Psoas muscle (tissue), 8 donors: ENCODE measurements around the gene APOBEC3H. TPM values are rescaled to one million over a fixed set of nuclear protein-coding genes. Genes with fewer than 3 reads are reported as not detected.

Experiments
- ATAC-seq, 4 donors: fragments of 200-7000 bp; cut with Tn5 transposase; one replicate each; pipeline ENCODE4 v1.9.1; 2020; ENCODE audit warnings: moderate library complexity in 3 of 4, mild to moderate bottlenecking in 2 of 4
- DNase-seq, 2 donors: peaks; one replicate each; pipeline ENCODE4 v3.0.0-alpha.2; 2020
- H3K27ac ChIP-seq: fragments of 200-600 bp; one replicate; pipeline ENCODE4 v1.8.0; 2022
- H3K27me3 ChIP-seq, 3 donors: fragments of 200-600 bp in 1 of 3; one replicate each; pipeline versions ENCODE4 v1.6.1 to v1.8.0; 2013 to 2022; ENCODE audit warnings: low read length in 2 of 3, mild to moderate bottlenecking in 2 of 3, moderate library complexity in 1 of 3; ENCODE audit not compliant: insufficient read depth in 3 of 3
- H3K36me3 ChIP-seq, 2 donors: fragments of 200-600 bp in 1 of 2; one replicate each; pipeline versions ENCODE4 v1.6.1 to v1.8.0; 2013 to 2022; ENCODE audit warnings: low read depth in 1 of 2, mild to moderate bottlenecking in 1 of 2, moderate library complexity in 1 of 2; ENCODE audit not compliant: insufficient read depth in 1 of 2
- H3K4me1 ChIP-seq: fragments of 200-600 bp; one replicate; pipeline ENCODE4 v1.8.0; 2022
- H3K4me3 ChIP-seq: fragments of 200-600 bp; one replicate; pipeline ENCODE4 v1.8.0; 2022; ENCODE audit warnings: mild to moderate bottlenecking
- H3K9me3 ChIP-seq: fragments of 200-600 bp; one replicate; pipeline ENCODE4 v1.8.0; 2022
- WGBS, 3 donors: extraction: QIAGEN DNeasy Blood & Tissue Kit; methylation state at CpG; one replicate each; pipeline versions ENCODE4 v1.1.6 to v1.1.7; 2013; 5-methylcytosine and 5-hydroxymethylcytosine counted together
- intact Hi-C, 2 donors: fragments of 100-400 bp; cut with DNase I; formaldehyde crosslinking; loops; one replicate each; pipeline versions ENCODE4 v1.11.0 to v1.14.2; 2022
- polyA plus RNA-seq, 3 donors: library from polyadenylated mRNA; stranded (reverse); fragments of 200-250 nt; gene quantifications; one replicate each; pipeline ENCODE4 v1.2.3, GENCODE V29; 2013
- total RNA-seq, 4 donors: library from RNA; stranded (reverse); fragmentation: NEBNext Ultra II Directional in 2 of 4; extraction: Animal tissue kit (Norgen Biotek cat#: 25700) in 2 of 4; gene quantifications; one replicate each; pipeline versions ENCODE4 v1.2.1 to v1.2.4, GENCODE V29; 2021 to 2023
- TF ChIP-seq, protein P1 (sequence below): fragments of 200-600 bp; IDR thresholded peaks from one replicate; pipeline ENCODE4 v1.8.0; 2022; ENCODE audit warnings: antibody characterized with exemption
- donor health status: healthy with polysubstance abuse.
- donor health status: DM: no; HTN: no; CAD: no; lungs with moderate emphysema.
- donor health status: Bipolar disorder and iron deficiency.
- donor health status: healthy.
- donor health status: DM: yes; HTN: yes; CAD: no.
- donor health status: DM: no; HTN: no; CAD: no.
- donor health status: DM: no; HTN: no; CAD: no.
- donor health status: DM: yes; HTN: yes; CAD: no.

Gene APOBEC3H
- total and polyA plus RNA-seq, 7 donors: 0.12 TPM; not detected in 6

DNA sequence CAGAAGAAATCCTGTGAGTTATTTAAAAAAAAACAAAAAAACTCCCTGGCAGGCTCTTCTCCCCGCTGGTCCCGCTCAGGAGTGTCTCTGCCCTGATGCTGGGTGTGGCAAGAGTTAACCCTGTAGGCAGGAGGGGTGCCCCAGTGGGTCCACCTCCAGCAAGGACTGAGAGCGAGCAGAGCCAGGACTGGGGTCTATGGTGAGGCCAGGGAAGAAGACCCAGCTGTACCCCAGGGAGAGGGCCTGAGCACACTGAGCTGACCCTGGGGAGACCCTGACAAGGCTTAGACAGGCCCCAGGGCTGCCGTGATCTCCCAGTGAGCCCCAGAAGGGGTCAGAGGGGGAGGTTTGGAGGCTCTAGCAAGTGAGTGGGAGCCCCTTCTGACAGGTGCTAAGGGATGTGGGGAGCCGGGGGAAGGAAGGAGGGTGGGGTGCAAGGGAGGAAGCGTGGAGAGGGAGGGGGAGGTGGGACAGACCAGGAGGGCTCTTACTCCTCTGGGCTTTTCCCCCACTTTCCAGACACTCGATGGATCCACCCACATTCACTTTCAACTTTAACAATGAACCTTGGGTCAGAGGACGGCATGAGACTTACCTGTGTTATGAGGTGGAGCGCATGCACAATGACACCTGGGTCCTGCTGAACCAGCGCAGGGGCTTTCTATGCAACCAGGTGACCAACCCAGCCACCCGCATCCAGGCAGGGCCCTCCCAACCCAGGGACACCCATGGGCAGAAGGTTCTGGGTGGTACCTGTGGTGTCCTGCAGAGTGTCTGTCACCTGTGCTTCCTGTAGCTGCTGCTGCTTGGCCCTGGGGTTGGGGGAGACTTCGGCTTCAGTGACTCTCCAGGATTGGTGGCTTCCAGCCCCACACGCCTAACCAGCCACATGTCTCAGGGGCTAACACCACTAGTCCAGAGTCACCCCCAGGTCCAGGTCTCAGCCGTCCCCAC lies 13.6 kb upstream of the APOBEC3H start:
- H3K27ac ChIP-seq: no peak overlapping the region
- no peaks in the 10 kb centered on the region for H3K9me3 ChIP-seq
- intact Hi-C loops: loop anchor here (5.0 to 10.0 kb wide), 2 partner anchors 129 to 1919 kb away; partner anchors contain the start of gene APOBEC3A (in 1 of the 2)
- no peaks in the 10 kb centered on the region for H3K4me1 ChIP-seq
- no peaks in the 10 kb centered on the region for H3K36me3 ChIP-seq
- WGBS, 3 donors: 82 to 87% (median 83%) methylated on average over 13 to 14 of the region's 14 CpGs
- peak in 1 of 2 donors; percentile 46 for DNase-seq
- ATAC-seq: no peak
- no peaks in the 10 kb centered on the region for H3K27me3 ChIP-seq
- no peak overlapping the region for H3K4me3 ChIP-seq
- TF ChIP-seq, protein P1, sequence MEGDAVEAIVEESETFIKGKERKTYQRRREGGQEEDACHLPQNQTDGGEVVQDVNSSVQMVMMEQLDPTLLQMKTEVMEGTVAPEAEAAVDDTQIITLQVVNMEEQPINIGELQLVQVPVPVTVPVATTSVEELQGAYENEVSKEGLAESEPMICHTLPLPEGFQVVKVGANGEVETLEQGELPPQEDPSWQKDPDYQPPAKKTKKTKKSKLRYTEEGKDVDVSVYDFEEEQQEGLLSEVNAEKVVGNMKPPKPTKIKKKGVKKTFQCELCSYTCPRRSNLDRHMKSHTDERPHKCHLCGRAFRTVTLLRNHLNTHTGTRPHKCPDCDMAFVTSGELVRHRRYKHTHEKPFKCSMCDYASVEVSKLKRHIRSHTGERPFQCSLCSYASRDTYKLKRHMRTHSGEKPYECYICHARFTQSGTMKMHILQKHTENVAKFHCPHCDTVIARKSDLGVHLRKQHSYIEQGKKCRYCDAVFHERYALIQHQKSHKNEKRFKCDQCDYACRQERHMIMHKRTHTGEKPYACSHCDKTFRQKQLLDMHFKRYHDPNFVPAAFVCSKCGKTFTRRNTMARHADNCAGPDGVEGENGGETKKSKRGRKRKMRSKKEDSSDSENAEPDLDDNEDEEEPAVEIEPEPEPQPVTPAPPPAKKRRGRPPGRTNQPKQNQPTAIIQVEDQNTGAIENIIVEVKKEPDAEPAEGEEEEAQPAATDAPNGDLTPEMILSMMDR: no peak

DNA sequence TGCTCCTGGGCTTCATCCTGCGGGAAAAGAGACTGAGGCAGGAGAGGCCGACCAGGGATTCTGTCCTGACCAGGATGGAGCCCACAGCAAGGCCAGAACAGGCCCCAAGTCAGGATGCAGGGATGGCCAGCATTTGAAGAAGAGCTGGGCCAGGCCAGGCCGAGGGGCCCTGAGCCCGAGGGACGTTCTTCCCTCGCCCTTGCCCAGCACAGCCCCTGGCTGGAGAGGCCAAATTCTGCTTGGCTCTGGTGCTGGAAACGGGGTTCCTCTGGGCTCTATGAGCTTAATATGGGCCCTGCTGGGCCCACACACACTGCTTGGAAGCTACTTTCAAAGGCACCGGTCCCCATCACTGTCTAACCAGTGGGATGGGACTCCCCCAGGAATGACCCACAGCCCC lies 12.4 kb upstream of the APOBEC3H start:
- no peaks in the 10 kb centered on the region for H3K9me3 ChIP-seq
- no peak overlapping the region for H3K4me3 ChIP-seq
- TF ChIP-seq, protein P1: no peak
- H3K36me3 ChIP-seq: no peaks in the 10 kb centered on the region
- no peaks in the 10 kb centered on the region for H3K4me1 ChIP-seq
- H3K27me3 ChIP-seq: peaks cover 0 to 3% (median 0%) of the 10 kb centered on the region in 3 donors
- ATAC-seq: no peak
- no peak overlapping the region for H3K27ac ChIP-seq
- intact Hi-C loops: loop anchor here (5.0 to 10.0 kb wide), 2 partner anchors 130 to 1918 kb away; partner anchors contain the start of gene APOBEC3A (in 1 of the 2)
- DNase-seq: peak in 1 of 2 donors; percentile 36
- WGBS, 3 donors: 81 to 92% (median 90%) methylated on average over 8 of the region's 8 CpGs

DNA sequence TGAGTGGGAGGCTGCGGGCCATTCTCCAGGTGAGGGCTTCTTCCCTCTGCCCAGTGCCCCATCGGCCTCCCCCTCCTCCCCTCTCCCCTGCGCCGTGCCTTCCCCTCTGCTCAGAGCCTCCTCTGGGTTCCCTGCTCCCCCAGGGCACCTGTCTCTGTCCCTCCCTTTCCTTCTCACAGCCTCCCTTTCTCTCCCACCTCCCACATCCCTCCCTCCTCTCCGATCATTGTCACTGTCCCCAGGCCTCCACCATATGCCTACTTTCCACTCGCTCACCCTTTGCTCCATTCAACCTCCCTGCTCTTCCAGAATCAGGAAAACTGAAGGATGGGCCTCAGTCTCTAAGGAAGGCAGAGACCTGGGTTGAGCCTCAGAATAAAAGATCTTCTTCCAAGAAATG lies 9.9 kb upstream of the APOBEC3H start:
- DNase-seq (peak in 1 of 2 donors; percentile 35), ATAC-seq (no peak)
- no peak overlapping the region for H3K27ac ChIP-seq
- peaks cover 0 to 15% (median 0%) of the 10 kb centered on the region in 3 donors for H3K27me3 ChIP-seq
- no peaks in the 10 kb centered on the region for H3K9me3 ChIP-seq
- TF ChIP-seq, protein P1: no peak
- 76 to 89% (median 82%) methylated on average over 6 of the region's 6 CpGs for WGBS, 3 donors
- H3K36me3 ChIP-seq: no peaks in the 10 kb centered on the region
- H3K4me3 ChIP-seq: no peak overlapping the region
- no peaks in the 10 kb centered on the region for H3K4me1 ChIP-seq
- intact Hi-C loops: loop anchor here in 1 of 2 donors (10.0 kb wide), 1 partner anchor 132 kb away; the partner anchor contains the start of gene APOBEC3A

DNA sequence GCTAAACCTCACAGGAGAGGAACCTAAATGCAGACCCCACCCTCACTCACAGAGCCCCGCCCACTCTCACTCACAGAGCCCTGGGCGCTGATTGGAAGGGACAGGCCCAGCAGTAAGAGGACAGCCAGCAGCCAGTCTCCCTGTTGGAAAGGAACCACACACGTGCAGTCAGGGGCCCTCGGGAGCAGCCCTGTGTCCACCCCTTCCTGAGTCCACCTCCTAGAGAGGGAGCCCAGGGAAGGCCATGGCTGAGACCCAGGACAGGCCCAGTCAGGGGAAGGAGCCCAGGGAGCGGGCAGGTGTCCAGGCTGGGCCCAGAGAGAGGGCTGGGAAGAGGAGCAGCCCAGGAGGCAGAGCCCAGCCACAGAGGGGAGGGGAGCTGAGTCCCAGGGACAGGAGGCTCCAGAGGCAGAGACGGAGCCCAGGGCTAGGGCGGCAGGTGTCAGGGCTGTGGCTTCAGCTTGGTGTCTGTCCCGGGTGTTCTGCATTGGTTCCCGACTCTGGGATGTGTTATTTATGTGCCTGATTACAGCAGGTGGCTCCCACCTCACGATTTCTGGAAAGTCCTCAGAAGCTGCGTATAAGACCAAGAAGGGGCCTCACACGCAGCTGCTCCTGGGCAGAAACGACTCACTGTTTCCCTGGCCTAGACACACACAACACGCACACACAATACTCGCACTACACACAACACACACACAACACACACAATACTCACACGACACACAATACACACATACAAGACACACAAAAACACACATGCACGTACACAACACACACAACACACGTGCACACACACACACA lies 9.0 kb upstream of the APOBEC3H start:
- Histone ChIP-seq H3K4me1 (no peaks in the 10 kb centered on the region), H3K4me3 (no peak overlapping the region), H3K27ac (no peak overlapping the region), H3K27me3 (peaks cover 0 to 15% (median 0%) of the 10 kb centered on the region in 3 donors), H3K36me3 (no peaks in the 10 kb centered on the region), H3K9me3 (no peaks in the 10 kb centered on the region)
- ATAC-seq (peak in 2 of 4 donors; percentile 26 to 29), DNase-seq (peak in 1 of 2 donors; percentile 54)
- intact Hi-C loops: loop anchor here in 1 of 2 donors (10.0 kb wide), 1 partner anchor 133 kb away; the partner anchor contains the start of gene APOBEC3A
- WGBS, 3 donors: 39 to 49% (median 42%) methylated on average over 18 of the region's 18 CpGs
- TF ChIP-seq, protein P1: no peak
